PC-3 (cell line): ENCODE results near the gene MYH9. TPM values are rescaled to one million over a fixed set of nuclear protein-coding genes. Genes with fewer than 3 reads are reported as not detected.

Experiments used
- ATAC-seq: fragments of 200-7000 bp; cut with Tn5 transposase; 2 replicates; pipeline ENCODE4 v1.9.1; 2020; ENCODE audit warnings: mild to moderate bottlenecking, moderate library complexity
- BruUV-seq: library from RNA; stranded (reverse); fragments of 400-500 nt; replicated peaks from 2 replicates; lab custom pipeline; 2021; lab: Mats Ljungman, UMichigan
- CTCF ChIA-PET: fragments of 300-600 bp; sonication (Branson Sonifier 250); formaldehyde crosslinking; loops from one replicate; lab custom pipeline; 2022; ENCODE audit warnings: antibody characterized with exemption; lab: Charles Lee
- POLR2A ChIA-PET: fragments of 300-600 bp; sonication (Branson Sonifier 250); formaldehyde crosslinking; loops from one replicate; lab custom pipeline; 2022; ENCODE audit warnings: antibody characterized with exemption; ENCODE audit not compliant: unreplicated experiment; lab: Charles Lee
- DNase-seq: peaks from one replicate; pipeline ENCODE4 v3.0.0-alpha.2; 2015
- H2AFZ ChIP-seq: fragments of 300-600 bp; sonication (generic); 2 replicates; pipeline ENCODE4 v1.6.0; 2016; ENCODE audit warnings: antibody characterized with exemption, low read length
- H3F3A ChIP-seq: fragments of 300-600 bp; sonication (generic); one replicate; pipeline ENCODE4 v1.6.0; 2017; ENCODE audit warnings: antibody characterized with exemption, low read length, control low read depth, mild to moderate bottlenecking; ENCODE audit not compliant: unreplicated experiment
- H3K27ac ChIP-seq: fragments of 300-600 bp; sonication (generic); 2 replicates; pipeline ENCODE4 v1.5.1; 2016; ENCODE audit warnings: mild to moderate bottlenecking, low read length
- H3K27me3 ChIP-seq: fragments of 300-600 bp; sonication (generic); 2 replicates; pipeline ENCODE4 v1.6.1; 2016; ENCODE audit warnings: low read length, mixed read lengths
- H3K36me3 ChIP-seq: fragments of 300-600 bp; sonication (generic); 2 replicates; pipeline ENCODE4 v1.6.1; 2016; ENCODE audit warnings: low read depth, mixed run types, low read length, mixed read lengths
- H3K4me1 ChIP-seq: fragments of 300-600 bp; sonication (generic); 2 replicates; pipeline ENCODE4 v1.5.1; 2016; ENCODE audit warnings: low read length; ENCODE audit not compliant: insufficient read depth
- H3K4me2 ChIP-seq: fragments of 300-600 bp; sonication (generic); 2 replicates; pipeline ENCODE4 v1.6.0; 2016; ENCODE audit warnings: low read length
- H3K4me3 ChIP-seq: fragments of 300-600 bp; sonication (generic); 2 replicates; pipeline ENCODE4 v1.5.1; 2016; ENCODE audit warnings: mild to moderate bottlenecking, low read length, mixed read lengths
- H3K79me2 ChIP-seq: fragments of 300-600 bp; sonication (generic); 2 replicates; pipeline ENCODE4 v1.6.1; 2017; ENCODE audit warnings: low read length, mixed read lengths
- H3K9ac ChIP-seq: fragments of 300-600 bp; sonication (generic); 2 replicates; pipeline ENCODE4 v1.6.0; 2016; ENCODE audit warnings: mild to moderate bottlenecking, low read length
- H3K9me2 ChIP-seq: fragments of 300-600 bp; sonication (generic); replicated peaks from 2 replicates; pipeline ENCODE4 v1.6.1; 2016; ENCODE audit warnings: mixed run types, low read length, mixed read lengths
- H3K9me3 ChIP-seq: fragments of 300-600 bp; sonication (generic); 2 replicates; pipeline ENCODE4 v1.6.1; 2016; ENCODE audit warnings: low read length, mixed read lengths
- H4K20me1 ChIP-seq: fragments of 300-600 bp; sonication (generic); 2 replicates; pipeline ENCODE4 v1.6.1; 2016; ENCODE audit warnings: low read length, mixed read lengths
- CTCF ChIP-seq: fragments of 300-600 bp; sonication (generic); conservative IDR thresholded peaks from 2 replicates; pipeline ENCODE4 v1.5.1; 2017; ENCODE audit warnings: antibody characterized with exemption, low read depth, mild to moderate bottlenecking, low read length
- EZH2 ChIP-seq: fragments of 300-600 bp; sonication (generic); IDR thresholded peaks from one replicate; pipeline ENCODE4 v1.6.1; 2017; ENCODE audit warnings: antibody characterized with exemption, mild to moderate bottlenecking, low read length; ENCODE audit not compliant: unreplicated experiment
- EZH2phosphoT487 ChIP-seq: fragments of 300-600 bp; sonication (generic); IDR thresholded peaks from 2 replicates; pipeline ENCODE4 v1.6.1; 2018; ENCODE audit warnings: mild to moderate bottlenecking, antibody characterized with exemption, low read length, borderline replicate concordance
- intact Hi-C: fragments of 100-400 bp; cut with micrococcal nuclease; formaldehyde crosslinking; loops from 2 replicates; pipeline ENCODE4 v1.9.0; 2023
- total RNA-seq: library from RNA; depleted of rRNA; stranded (reverse); fragments of >200 nt; gene quantifications from 2 replicates; pipeline ENCODE4 v1.2.3, GENCODE V29; 2014

MYH9 gene
- total RNA-seq, 1 experiment from 2014 or later, result 357 TPM

- BruUV-seq, result no TSS peak
- no peak overlapping the region for H3K27ac ChIP-seq
- H3F3A ChIP-seq, result peaks cover 4% of the 10 kb centered on the region
- 0 out of 2 replicates have a peak, but pooled peaks cover 5% of the 10 kb centered on the region for H4K20me1 ChIP-seq
- no peak overlapping the region for H3K4me2 ChIP-seq
- ChIA-PET POLR2A (no interaction called here), CTCF (no interaction called here)
- H3K4me1 ChIP-seq, result peaks cover 24% of the 10 kb centered on the region
- H2AFZ ChIP-seq, result no peak overlapping the region
- H3K27me3 ChIP-seq, result no peaks in the 10 kb centered on the region
- H3K9me3 ChIP-seq, result no peaks in the 10 kb centered on the region
- no peaks in the 10 kb centered on the region for H3K9me2 ChIP-seq
- intact Hi-C loops, result no loop called here
- H3K79me2 ChIP-seq, result peaks cover 80% of the 10 kb centered on the region
- peaks cover 78% of the 10 kb centered on the region for H3K36me3 ChIP-seq
- H3K4me3 ChIP-seq, result no peak overlapping the region
- ATAC-seq (no peak), DNase-seq (no peak)
- no peak overlapping the region for H3K9ac ChIP-seq
- TF ChIP-seq EZH2phosphoT487, result no peak
- TF ChIP-seq EZH2, result no peak
- no peak for TF ChIP-seq CTCF
Measured at GRCh38 chr22:36325154-36326031, 62.4 kb downstream of the MYH9 start.

GRCh38 chr22:36324414-36324813 is 63.4 kb downstream of the MYH9 start:
- Histone ChIP-seq H3K9me2 (no peaks in the 10 kb centered on the region), H3K27me3 (no peaks in the 10 kb centered on the region), H3K4me1 (peaks cover 14% of the 10 kb centered on the region), H3K4me3 (no peak overlapping the region), H3K27ac (no peak overlapping the region), H3K79me2 (peaks cover 70% of the 10 kb centered on the region), H3K9ac (no peak overlapping the region), H2AFZ (no peak overlapping the region), H4K20me1 (0 out of 2 replicates have a peak, but pooled peaks cover 5% of the 10 kb centered on the region), H3K36me3 (peaks cover 85% of the 10 kb centered on the region), H3K4me2 (no peak overlapping the region), H3K9me3 (no peaks in the 10 kb centered on the region), H3F3A (peaks cover 4% of the 10 kb centered on the region)
- BruUV-seq, result no TSS peak
- intact Hi-C loops, result no loop called here
- CTCF ChIA-PET, result no interaction called here
- ATAC-seq (no peak), DNase-seq (no peak)
- POLR2A ChIA-PET, result no interaction called here
- no peak for TF ChIP-seq EZH2

DNA sequence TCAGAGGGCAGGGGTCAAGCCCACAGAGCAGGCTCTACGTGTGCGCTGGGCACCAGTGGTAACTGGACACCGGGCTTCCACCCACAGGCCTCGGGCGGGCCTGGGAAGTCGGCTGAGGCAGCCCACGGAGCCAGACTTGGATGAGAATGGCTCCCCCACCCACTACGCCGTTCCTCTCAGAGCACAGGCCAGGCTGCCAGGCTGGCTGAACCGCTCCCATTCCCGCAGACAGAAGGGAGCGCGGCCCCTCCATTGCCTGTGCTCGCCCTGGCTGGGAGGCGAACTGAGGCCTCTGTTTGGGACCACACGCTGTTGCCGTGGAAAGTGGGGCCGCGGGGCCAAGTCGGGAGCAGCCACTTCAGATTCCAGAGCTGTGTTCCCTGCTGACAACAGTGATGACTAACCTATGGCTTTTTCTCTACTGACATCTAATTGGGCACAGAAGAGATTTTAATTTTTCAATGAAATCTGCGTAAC is 63.9 kb downstream of the MYH9 start:
- H3F3A ChIP-seq, result peaks cover 4% of the 10 kb centered on the region
- H3K9ac ChIP-seq, result no peak overlapping the region
- DNase-seq, result no peak
- no peaks in the 10 kb centered on the region for H3K27me3 ChIP-seq
- no TSS peak for BruUV-seq
- no peak for TF ChIP-seq EZH2phosphoT487
- no peak for TF ChIP-seq EZH2
- no peak for TF ChIP-seq CTCF
- H2AFZ ChIP-seq, result no peak overlapping the region
- H3K27ac ChIP-seq, result no peak overlapping the region
- no peaks in the 10 kb centered on the region for H3K9me2 ChIP-seq
- ChIA-PET POLR2A (no interaction called here), CTCF (no interaction called here)
- H3K4me2 ChIP-seq, result no peak overlapping the region
- peaks cover 65% of the 10 kb centered on the region for H3K79me2 ChIP-seq
- H3K4me3 ChIP-seq, result no peak overlapping the region
- intact Hi-C loops, result no loop called here
- H3K4me1 ChIP-seq, result peaks cover 9% of the 10 kb centered on the region
- no peaks in the 10 kb centered on the region for H3K9me3 ChIP-seq
- 0 out of 2 replicates have a peak, but pooled peaks cover 5% of the 10 kb centered on the region for H4K20me1 ChIP-seq
- peaks cover 90% of the 10 kb centered on the region for H3K36me3 ChIP-seq
- no peak for ATAC-seq
